Suppressor macrophage (primary cell): ENCODE measurements around the gene SLC10A4.

Source experiments
- DNase-seq, 4 experiments: peaks; one replicate each; pipeline ENCODE4 v3.0.0-alpha.2; 2020 to 2022

SLC10A4 gene

DNA sequence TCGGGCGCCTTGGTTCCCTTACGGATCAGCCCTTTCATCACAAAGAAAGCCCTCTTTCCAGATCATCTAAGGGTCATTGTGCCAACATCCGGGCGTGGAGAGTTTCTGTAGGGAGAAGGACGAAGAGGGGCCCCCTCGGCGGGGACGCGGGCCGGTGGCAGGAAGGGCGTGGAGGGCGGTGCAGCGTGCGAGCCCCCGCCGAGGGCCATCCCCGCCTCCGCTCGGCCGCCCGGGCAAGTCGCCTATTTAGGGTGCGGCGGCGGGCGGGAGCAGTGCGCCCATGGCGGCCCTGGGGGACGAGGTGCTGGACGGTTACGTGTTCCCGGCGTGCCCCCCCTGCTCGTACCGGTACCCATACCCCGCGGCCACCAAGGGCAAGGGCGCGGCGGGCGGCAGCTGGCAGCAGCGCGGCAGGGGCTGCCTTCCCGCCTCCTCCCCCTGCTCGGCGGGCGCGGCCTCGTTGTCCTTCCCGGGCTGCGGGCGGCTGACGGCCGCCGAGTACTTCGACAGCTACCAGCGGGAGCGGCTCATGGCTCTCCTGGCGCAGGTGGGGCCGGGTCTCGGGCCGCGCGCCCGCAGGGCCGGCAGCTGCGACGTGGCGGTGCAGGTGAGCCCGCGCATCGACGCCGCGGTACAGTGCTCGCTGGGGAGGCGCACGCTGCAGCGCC, 7.0 kb downstream of the SLC10A4 start, which contains the start of gene ZAR1:
Gene ZAR1, plus strand, starts transcription at position 241 of the 668 bp plus-strand sequence. Its CDS starts 40 bp downstream, at position 281.
- DNase-seq = peak in 1 of 4 experiments; percentile 14

GRCh38 chr4:48490680-48491513, 7.8 kb downstream of the SLC10A4 start:
- DNase-seq = peak in 3 of 4 experiments; percentile 10 to 27 (median 12)

GRCh38 chr4:48491514-48492176, 8.5 kb downstream of the SLC10A4 start:
- no peak for DNase-seq

- no peak for DNase-seq
These were observed 10.4 kb downstream of the SLC10A4 start for GRCh38 chr4:48493452-48494100.

GRCh38 chr4:48495941-48496340, 12.8 kb downstream of the SLC10A4 start:
- no peak for DNase-seq

GRCh38 chr4:48498895-48499294, 15.8 kb downstream of the SLC10A4 start:
- DNase-seq = no peak

- DNase-seq = no peak
These were observed 16.5 kb downstream of the SLC10A4 start for GRCh38 chr4:48499551-48500066.

GRCh38 chr4:48503233-48504025, 20.3 kb downstream of the SLC10A4 start:
- no peak for DNase-seq

- no peak for DNase-seq
These were observed 20.8 kb downstream of the SLC10A4 start for GRCh38 chr4:48504026-48504330.

DNA sequence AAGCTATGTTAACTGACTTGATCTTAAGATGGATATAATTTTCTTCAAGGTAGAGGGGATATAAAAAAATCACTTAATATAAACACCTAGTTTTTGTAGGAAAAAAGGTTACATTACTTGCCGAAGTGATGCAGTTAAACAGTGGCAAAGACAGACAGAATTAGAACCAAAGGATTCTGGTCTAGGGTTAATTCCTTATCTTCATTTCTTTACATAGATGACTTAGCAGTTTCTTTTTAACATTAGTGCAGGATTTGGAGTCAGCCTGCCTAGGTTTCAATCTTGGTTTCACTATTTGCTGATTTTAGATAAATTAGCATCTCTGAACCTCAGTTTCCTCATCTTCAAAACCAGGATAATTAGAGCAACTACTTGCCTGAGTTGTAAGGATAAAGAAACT, 21.2 kb downstream of the SLC10A4 start:
- no peak for DNase-seq

- no peak for DNase-seq
These were observed 23.6 kb downstream of the SLC10A4 start for GRCh38 chr4:48506716-48507115.

DNA sequence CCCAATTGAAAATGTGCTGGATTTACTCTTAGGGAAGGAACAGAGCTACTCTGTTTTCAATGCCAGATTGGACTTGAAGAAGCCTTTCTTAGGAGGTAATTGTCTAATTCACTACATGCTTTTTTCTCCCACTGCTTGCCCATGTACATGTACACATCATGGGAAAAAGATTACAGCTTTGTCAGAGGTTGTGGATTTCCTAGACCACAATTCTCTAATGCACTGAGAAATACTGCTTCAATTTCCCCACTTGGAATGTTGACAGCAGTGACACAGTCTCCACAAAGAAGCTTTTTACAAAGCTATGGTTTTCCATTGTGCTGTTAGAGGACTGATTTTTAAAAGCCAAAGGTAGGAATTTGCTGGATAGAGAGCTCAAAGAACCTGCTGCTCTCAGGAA, 26.4 kb downstream of the SLC10A4 start:
- no peak for DNase-seq

- no peak for DNase-seq
These were observed 35.0 kb downstream of the SLC10A4 start for GRCh38 chr4:48518143-48518542.

DNA sequence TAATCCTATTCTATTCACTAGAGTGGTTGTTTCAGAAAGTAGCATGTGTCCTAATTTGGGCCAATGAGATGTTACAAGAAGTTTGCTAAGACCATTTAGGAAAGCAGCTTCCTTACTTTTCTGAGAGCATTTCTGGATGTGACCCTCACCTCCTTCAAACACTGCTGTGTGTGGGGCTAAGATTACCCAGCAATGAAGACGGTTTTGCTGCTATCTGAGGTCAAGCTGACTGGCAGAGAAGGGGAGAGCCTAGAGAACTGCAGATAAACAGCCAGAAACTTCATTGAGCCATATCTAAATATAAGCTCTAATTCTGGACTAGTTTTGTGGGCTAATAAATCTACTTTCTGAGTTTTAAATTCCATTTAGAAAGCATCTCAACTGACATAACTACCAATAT, 43.3 kb downstream of the SLC10A4 start:
- no peak for DNase-seq

- peak in 3 of 4 experiments; percentile 3 to 14 (median 4) for DNase-seq
These were observed 55.2 kb downstream of the SLC10A4 start for GRCh38 chr4:48538358-48538757.
